ENCODE data around the gene RTKN2. TPM values are rescaled to one million over a fixed set of nuclear protein-coding genes. Genes with fewer than 3 reads are reported as not detected.

Gene RTKN2
- total RNA-seq, 1 experiment from 2014 or later: 21.3 TPM

DNA sequence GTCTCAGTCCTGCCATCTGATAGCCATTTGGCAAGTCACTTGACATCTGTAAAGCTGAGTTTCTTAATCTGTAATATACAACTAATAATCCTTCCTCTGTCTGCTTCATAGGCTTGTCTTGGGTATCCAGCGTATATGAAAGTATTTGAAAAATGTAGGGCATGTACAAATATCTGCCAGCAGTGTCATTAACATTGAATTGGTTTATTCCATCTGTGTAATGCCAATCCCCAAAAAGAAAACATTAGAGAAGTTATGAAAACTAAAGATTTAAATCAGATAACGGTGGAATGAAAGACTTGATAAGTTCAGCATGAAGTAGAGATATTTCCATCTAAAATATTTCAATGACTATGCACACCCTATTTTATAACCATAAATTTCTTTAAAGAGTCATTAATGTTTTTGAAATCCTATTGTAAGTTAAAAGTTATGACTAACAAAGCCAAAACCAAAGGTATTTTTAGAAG is 9.8 kb upstream of the RTKN2 start:
- TF ChIP-seq TCF7L2 (IDR thresholded peaks at IDR 0.05; ENCODE audit: low read depth, low read length) (0 out of 2 replicates have a peak, but pooled peaks have one; percentile 22), POLR2AphosphoS5 (IDR thresholded peaks at IDR 0.05; ENCODE audit: low read depth, low read length) (no peak), SIN3A (IDR thresholded peaks at IDR 0.05; ENCODE audit: borderline replicate concordance, insufficient read depth, low read depth, low read length) (no peak)
- TF ChIP-seq, protein P1, sequence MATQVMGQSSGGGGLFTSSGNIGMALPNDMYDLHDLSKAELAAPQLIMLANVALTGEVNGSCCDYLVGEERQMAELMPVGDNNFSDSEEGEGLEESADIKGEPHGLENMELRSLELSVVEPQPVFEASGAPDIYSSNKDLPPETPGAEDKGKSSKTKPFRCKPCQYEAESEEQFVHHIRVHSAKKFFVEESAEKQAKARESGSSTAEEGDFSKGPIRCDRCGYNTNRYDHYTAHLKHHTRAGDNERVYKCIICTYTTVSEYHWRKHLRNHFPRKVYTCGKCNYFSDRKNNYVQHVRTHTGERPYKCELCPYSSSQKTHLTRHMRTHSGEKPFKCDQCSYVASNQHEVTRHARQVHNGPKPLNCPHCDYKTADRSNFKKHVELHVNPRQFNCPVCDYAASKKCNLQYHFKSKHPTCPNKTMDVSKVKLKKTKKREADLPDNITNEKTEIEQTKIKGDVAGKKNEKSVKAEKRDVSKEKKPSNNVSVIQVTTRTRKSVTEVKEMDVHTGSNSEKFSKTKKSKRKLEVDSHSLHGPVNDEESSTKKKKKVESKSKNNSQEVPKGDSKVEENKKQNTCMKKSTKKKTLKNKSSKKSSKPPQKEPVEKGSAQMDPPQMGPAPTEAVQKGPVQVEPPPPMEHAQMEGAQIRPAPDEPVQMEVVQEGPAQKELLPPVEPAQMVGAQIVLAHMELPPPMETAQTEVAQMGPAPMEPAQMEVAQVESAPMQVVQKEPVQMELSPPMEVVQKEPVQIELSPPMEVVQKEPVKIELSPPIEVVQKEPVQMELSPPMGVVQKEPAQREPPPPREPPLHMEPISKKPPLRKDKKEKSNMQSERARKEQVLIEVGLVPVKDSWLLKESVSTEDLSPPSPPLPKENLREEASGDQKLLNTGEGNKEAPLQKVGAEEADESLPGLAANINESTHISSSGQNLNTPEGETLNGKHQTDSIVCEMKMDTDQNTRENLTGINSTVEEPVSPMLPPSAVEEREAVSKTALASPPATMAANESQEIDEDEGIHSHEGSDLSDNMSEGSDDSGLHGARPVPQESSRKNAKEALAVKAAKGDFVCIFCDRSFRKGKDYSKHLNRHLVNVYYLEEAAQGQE (IDR thresholded peaks at IDR 0.05; ENCODE audit: insufficient read depth in 1 of 2, low read depth in 2 of 2, low read length in 1 of 2): no peak
- TF ChIP-seq, protein P2, sequence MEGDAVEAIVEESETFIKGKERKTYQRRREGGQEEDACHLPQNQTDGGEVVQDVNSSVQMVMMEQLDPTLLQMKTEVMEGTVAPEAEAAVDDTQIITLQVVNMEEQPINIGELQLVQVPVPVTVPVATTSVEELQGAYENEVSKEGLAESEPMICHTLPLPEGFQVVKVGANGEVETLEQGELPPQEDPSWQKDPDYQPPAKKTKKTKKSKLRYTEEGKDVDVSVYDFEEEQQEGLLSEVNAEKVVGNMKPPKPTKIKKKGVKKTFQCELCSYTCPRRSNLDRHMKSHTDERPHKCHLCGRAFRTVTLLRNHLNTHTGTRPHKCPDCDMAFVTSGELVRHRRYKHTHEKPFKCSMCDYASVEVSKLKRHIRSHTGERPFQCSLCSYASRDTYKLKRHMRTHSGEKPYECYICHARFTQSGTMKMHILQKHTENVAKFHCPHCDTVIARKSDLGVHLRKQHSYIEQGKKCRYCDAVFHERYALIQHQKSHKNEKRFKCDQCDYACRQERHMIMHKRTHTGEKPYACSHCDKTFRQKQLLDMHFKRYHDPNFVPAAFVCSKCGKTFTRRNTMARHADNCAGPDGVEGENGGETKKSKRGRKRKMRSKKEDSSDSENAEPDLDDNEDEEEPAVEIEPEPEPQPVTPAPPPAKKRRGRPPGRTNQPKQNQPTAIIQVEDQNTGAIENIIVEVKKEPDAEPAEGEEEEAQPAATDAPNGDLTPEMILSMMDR (IDR thresholded peaks at IDR 0.05): no peak
- no peak overlapping the region for H3K4me3 ChIP-seq (ENCODE audit: low read depth in 2 of 2, low read length in 2 of 2)
- ATAC-seq: peak; percentile 60; the same call in 1 of the 2 replicates
- no peak for DNase-seq (ENCODE audit: low read depth, low spot score)
- H3K9me3 ChIP-seq (ENCODE audit: control insufficient read depth, insufficient read depth, low read depth, low read length): no peaks in the 10 kb centered on the region
- CTCF ChIA-PET: no interaction called here
- BruUV-seq (replicated peaks): no TSS peak
- POLR2A ChIA-PET: no interaction called here
- no peaks in the 10 kb centered on the region for H3K27me3 ChIP-seq (ENCODE audit: control insufficient read depth, insufficient read depth, low read length)
- H3K36me3 ChIP-seq (ENCODE audit: control insufficient read depth, insufficient read depth, low read length): no peaks in the 10 kb centered on the region
- in situ Hi-C loops (cut with HindIII; ENCODE audit: low pct_unique_long_range_greater_than_20kb, low sequenced_read_pairs) (no loop called here), intact Hi-C loops (cut with micrococcal nuclease; ENCODE audit: unreplicated experiment) (no loop called here)
- no peak overlapping the region; the same call in 1 of the 2 replicates for H3K27ac ChIP-seq (ENCODE audit: low read length)
- no peaks in the 10 kb centered on the region for H3K4me1 ChIP-seq (ENCODE audit: control insufficient read depth, insufficient read depth, low read length)

DNA sequence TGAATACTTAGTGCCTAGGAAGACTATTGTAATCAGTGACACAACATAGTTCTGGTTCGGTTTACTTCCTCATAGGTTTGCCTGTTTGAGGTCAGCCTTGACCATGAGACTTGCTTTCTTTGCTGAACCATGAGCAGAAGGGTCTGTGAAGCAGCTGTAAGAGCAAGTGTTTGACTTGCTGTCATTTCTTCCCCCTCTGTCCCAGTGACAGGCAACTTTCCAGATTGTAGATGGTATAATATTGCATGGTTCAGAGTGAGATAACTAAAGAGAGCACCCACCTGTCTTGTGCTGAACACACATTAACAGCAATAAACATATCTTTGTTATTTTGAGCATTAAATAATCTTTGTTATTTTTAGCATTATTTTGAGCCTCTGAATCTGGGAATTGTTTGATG is 9.3 kb upstream of the RTKN2 start:
- intact Hi-C loops (cut with micrococcal nuclease; ENCODE audit: unreplicated experiment): no loop called here
- TF ChIP-seq, protein P1 (IDR thresholded peaks at IDR 0.05; ENCODE audit: insufficient read depth in 1 of 2, low read depth in 2 of 2, low read length in 1 of 2): no peak
- TF ChIP-seq POLR2AphosphoS5 (IDR thresholded peaks at IDR 0.05; ENCODE audit: low read depth, low read length) (no peak), TCF7L2 (IDR thresholded peaks at IDR 0.05; ENCODE audit: low read depth, low read length) (no peak), SIN3A (IDR thresholded peaks at IDR 0.05; ENCODE audit: borderline replicate concordance, insufficient read depth, low read depth, low read length) (no peak)
- TF ChIP-seq, protein P2 (IDR thresholded peaks at IDR 0.05): no peak
- ATAC-seq (no peak), DNase-seq (ENCODE audit: low read depth, low spot score) (no peak)
- Histone ChIP-seq H3K4me3 (ENCODE audit: low read depth in 2 of 2, low read length in 2 of 2) (no peak overlapping the region), H3K27ac (ENCODE audit: low read length) (peak overlapping the region; percentile 53), H3K36me3 (ENCODE audit: control insufficient read depth, insufficient read depth, low read length) (no peaks in the 10 kb centered on the region), H3K27me3 (ENCODE audit: control insufficient read depth, insufficient read depth, low read length) (no peaks in the 10 kb centered on the region), H3K9me3 (ENCODE audit: control insufficient read depth, insufficient read depth, low read depth, low read length) (no peaks in the 10 kb centered on the region), H3K4me1 (ENCODE audit: control insufficient read depth, insufficient read depth, low read length) (no peaks in the 10 kb centered on the region)
- POLR2A ChIA-PET: no interaction called here
- in situ Hi-C loops (cut with HindIII; ENCODE audit: low pct_unique_long_range_greater_than_20kb, low sequenced_read_pairs): no loop called here
- no TSS peak for BruUV-seq (replicated peaks)
- CTCF ChIA-PET: no interaction called here

Measured in Panc1 (cell line).